Naive thymus-derived CD8-positive, alpha-beta T cell (primary cell): ENCODE data around the gene ASZ1. TPM values are rescaled to one million over a fixed set of nuclear protein-coding genes. Genes with fewer than 3 reads are reported as not detected.
"Not testable (repeated sequence)": the region's sequence is repeated elsewhere in the genome, so short reads cannot be mapped to it uniquely, and the experiment has no call there.

Experiments used
- ATAC-seq, 2 donors: fragments of 150-1000 bp; cut with Tn5 transposase in 1 of 2; sonication (Bioruptor Pico), chemical (Tn5 transposase) in 1 of 2; 1 replicate in 1 of 2; 2 replicates in 1 of 2; pipeline ENCODE4 v1.10.0; 2021; ENCODE audit warnings: mild to moderate bottlenecking in 2 of 2, moderate library complexity in 2 of 2
- POLR2A ChIA-PET: fragments of 350-600 bp; sonication (Branson Sonifier 250); formaldehyde crosslinking; loops from one replicate; lab custom pipeline; 2021; ENCODE audit warnings: antibody characterized with exemption; lab: Charles Lee
- DNase-seq, 10 donors: peaks; one replicate each; pipeline versions ENCODE4 v3.0.0 to v3.0.0-alpha.2; 2020 to 2022
- H3K27ac Mint-ChIP-seq, 10 donors: one replicate each; pipeline ENCODE4 v1.8.0; 2020 to 2022; ENCODE audit warnings: mild to moderate bottlenecking in 10 of 10, mixed read lengths in 10 of 10, moderate library complexity in 4 of 10, inconsistent platforms in 1 of 10
- H3K27me3 Mint-ChIP-seq, 5 donors: one replicate each; pipeline ENCODE4 v1.8.0; 2021 to 2022; ENCODE audit warnings: mixed read lengths in 5 of 5
- H3K36me3 Mint-ChIP-seq, 3 donors: one replicate each; pipeline ENCODE4 v1.8.0; 2020 to 2022; ENCODE audit warnings: mixed read lengths in 3 of 3, mild to moderate bottlenecking in 2 of 3, inconsistent platforms in 1 of 3
- H3K4me1 Mint-ChIP-seq, 4 donors: one replicate each; pipeline ENCODE4 v1.8.0; 2021 to 2022; ENCODE audit warnings: mixed read lengths in 4 of 4
- H3K4me3 Mint-ChIP-seq, 10 donors: one replicate each; pipeline ENCODE4 v1.8.0; 2020 to 2022; ENCODE audit warnings: mild to moderate bottlenecking in 10 of 10, mixed read lengths in 10 of 10, moderate library complexity in 6 of 10, inconsistent platforms in 1 of 10
- H3K9me3 Mint-ChIP-seq, 9 donors: one replicate each; pipeline ENCODE4 v1.8.0; 2020 to 2022; ENCODE audit warnings: mixed read lengths in 9 of 9, mild to moderate bottlenecking in 3 of 9, inconsistent platforms in 1 of 9, moderate library complexity in 1 of 9
- polyA plus RNA-seq, 3 donors: library from polyadenylated mRNA; unstranded; fragments of 300-500 nt; fragmentation: Illumina TruSeq; gene quantifications; one replicate each; pipeline ENCODE4 v1.2.3, GENCODE V29; 2021
- total RNA-seq, 8 experiments: library from RNA in 2 of 8; stranded (reverse) in 2 of 8; gene quantifications; one replicate each; pipeline ENCODE4 v1.2.3 and lab custom pipeline; 2021 to 2026

Gene ASZ1
- total and polyA plus RNA-seq, 5 experiments from 2014 or later, result not detected

GRCh38 chr7:117424090-117424829 lies 3.0 kb downstream of the ASZ1 start:
- ATAC-seq (no peak), DNase-seq (no peak)
- H3K27me3 Mint-ChIP-seq, result peaks cover 0 to 5% (median 0%) of the 10 kb centered on the region in 5 donors
- no peaks in the 10 kb centered on the region for H3K36me3 Mint-ChIP-seq
- no peak overlapping the region for H3K4me3 Mint-ChIP-seq
- H3K27ac Mint-ChIP-seq, result no peak overlapping the region
- POLR2A ChIA-PET, result no interaction called here
- H3K9me3 Mint-ChIP-seq, result peaks cover 0 to 9% (median 1%) of the 10 kb centered on the region in 9 donors
- no peaks in the 10 kb centered on the region for H3K4me1 Mint-ChIP-seq

GRCh38 chr7:117414591-117414990 lies 12.7 kb downstream of the ASZ1 start:
- H3K4me1 Mint-ChIP-seq, result not testable (repeated sequence)

GRCh38 chr7:117412946-117413559 lies 14.2 kb downstream of the ASZ1 start:
- Mint-ChIP-seq H3K27ac (no peak overlapping the region), H3K4me3 (no peak overlapping the region), H3K27me3 (no peaks in the 10 kb centered on the region), H3K36me3 (no peaks in the 10 kb centered on the region), H3K9me3 (peaks cover 0 to 5% (median 0%) of the 10 kb centered on the region in 9 donors), H3K4me1 (no peaks in the 10 kb centered on the region)
- ATAC-seq (no peak), DNase-seq (no peak)
- POLR2A ChIA-PET, result no interaction called here

More at GRCh38 chr7:117414591-117414990, 12.7 kb downstream of the ASZ1 start:
- H3K4me3 Mint-ChIP-seq, H3K27me3 Mint-ChIP-seq, H3K36me3 Mint-ChIP-seq, POLR2A ChIA-PET, ATAC-seq, DNase-seq, H3K27ac Mint-ChIP-seq, H3K9me3 Mint-ChIP-seq: not testable (repeated sequence)

- H3K36me3 Mint-ChIP-seq, result no peaks in the 10 kb centered on the region
- peaks cover 0 to 5% (median 0%) of the 10 kb centered on the region in 9 donors for H3K9me3 Mint-ChIP-seq
- no peak overlapping the region for H3K27ac Mint-ChIP-seq
- no peaks in the 10 kb centered on the region for H3K4me1 Mint-ChIP-seq
- no peaks in the 10 kb centered on the region for H3K27me3 Mint-ChIP-seq
- DNase-seq (no peak), ATAC-seq (no peak)
- no peak overlapping the region for H3K4me3 Mint-ChIP-seq
- POLR2A ChIA-PET, result no interaction called here
Measured at GRCh38 chr7:117412390-117412789, 14.9 kb downstream of the ASZ1 start.

GRCh38 chr7:117411539-117411938 lies 15.8 kb downstream of the ASZ1 start:
- Mint-ChIP-seq H3K36me3 (no peaks in the 10 kb centered on the region), H3K27ac (no peak overlapping the region), H3K4me1 (no peaks in the 10 kb centered on the region), H3K9me3 (peaks cover 0 to 5% (median 0%) of the 10 kb centered on the region in 9 donors), H3K27me3 (no peaks in the 10 kb centered on the region), H3K4me3 (no peak overlapping the region)
- DNase-seq (no peak), ATAC-seq (no peak)
- POLR2A ChIA-PET, result no interaction called here

GRCh38 chr7:117408831-117409230 lies 18.5 kb downstream of the ASZ1 start:
- H3K27ac Mint-ChIP-seq, result no peak overlapping the region
- no peaks in the 10 kb centered on the region for H3K36me3 Mint-ChIP-seq
- H3K27me3 Mint-ChIP-seq, result peaks cover 0 to 3% (median 0%) of the 10 kb centered on the region in 5 donors
- POLR2A ChIA-PET, result no interaction called here
- H3K4me1 Mint-ChIP-seq, result no peaks in the 10 kb centered on the region
- no peak overlapping the region for H3K4me3 Mint-ChIP-seq
- H3K9me3 Mint-ChIP-seq, result peaks cover 0 to 2% (median 0%) of the 10 kb centered on the region in 9 donors
- no peak for ATAC-seq
- no peak for DNase-seq

- no peak for DNase-seq
- H3K27ac Mint-ChIP-seq, result no peak overlapping the region
- POLR2A ChIA-PET, result no interaction called here
- peaks cover 0 to 3% (median 0%) of the 10 kb centered on the region in 5 donors for H3K27me3 Mint-ChIP-seq
- no peak for ATAC-seq
- H3K4me3 Mint-ChIP-seq, result no peak overlapping the region
- no peaks in the 10 kb centered on the region for H3K36me3 Mint-ChIP-seq
- no peaks in the 10 kb centered on the region for H3K4me1 Mint-ChIP-seq
- no peaks in the 10 kb centered on the region for H3K9me3 Mint-ChIP-seq
Measured at GRCh38 chr7:117405519-117405918, 21.8 kb downstream of the ASZ1 start.

GRCh38 chr7:117403737-117404136 lies 23.6 kb downstream of the ASZ1 start:
- no peak overlapping the region for H3K27ac Mint-ChIP-seq
- H3K9me3 Mint-ChIP-seq, result peaks cover 0 to 2% (median 0%) of the 10 kb centered on the region in 9 donors
- POLR2A ChIA-PET, result no interaction called here
- H3K4me1 Mint-ChIP-seq, result no peaks in the 10 kb centered on the region
- DNase-seq (no peak), ATAC-seq (no peak)
- H3K27me3 Mint-ChIP-seq, result peaks cover 0 to 3% (median 0%) of the 10 kb centered on the region in 5 donors
- no peak overlapping the region for H3K4me3 Mint-ChIP-seq
- no peaks in the 10 kb centered on the region for H3K36me3 Mint-ChIP-seq

GRCh38 chr7:117402109-117402508 lies 25.2 kb downstream of the ASZ1 start:
- Mint-ChIP-seq H3K27ac (no peak overlapping the region), H3K4me3 (no peak overlapping the region), H3K36me3 (no peaks in the 10 kb centered on the region), H3K9me3 (peaks cover 0 to 2% (median 0%) of the 10 kb centered on the region in 9 donors), H3K4me1 (no peaks in the 10 kb centered on the region), H3K27me3 (peaks cover 0 to 4% (median 0%) of the 10 kb centered on the region in 5 donors)
- DNase-seq (no peak), ATAC-seq (no peak)
- POLR2A ChIA-PET, result no interaction called here

- POLR2A ChIA-PET, result no interaction called here
- no peak overlapping the region for H3K4me3 Mint-ChIP-seq
- H3K27ac Mint-ChIP-seq, result no peak overlapping the region
Measured at GRCh38 chr7:117401293-117402002, 25.8 kb downstream of the ASZ1 start.

GRCh38 chr7:117399820-117400422 lies 27.4 kb downstream of the ASZ1 start:
- ATAC-seq (no peak), DNase-seq (no peak)
- Mint-ChIP-seq H3K4me1 (no peaks in the 10 kb centered on the region), H3K36me3 (no peaks in the 10 kb centered on the region), H3K4me3 (no peak overlapping the region), H3K27me3 (peaks cover 0 to 3% (median 0%) of the 10 kb centered on the region in 5 donors), H3K9me3 (peaks cover 0 to 3% (median 0%) of the 10 kb centered on the region in 9 donors), H3K27ac (no peak overlapping the region)
- POLR2A ChIA-PET, result no interaction called here

More at GRCh38 chr7:117401293-117402002, 25.8 kb downstream of the ASZ1 start:
- H3K27me3 Mint-ChIP-seq, result peaks cover 0 to 5% (median 0%) of the 10 kb centered on the region in 5 donors
- no peaks in the 10 kb centered on the region for H3K4me1 Mint-ChIP-seq
- ATAC-seq, result no peak
- no peaks in the 10 kb centered on the region for H3K36me3 Mint-ChIP-seq
- no peak for DNase-seq
- peaks cover 0 to 3% (median 0%) of the 10 kb centered on the region in 9 donors for H3K9me3 Mint-ChIP-seq

GRCh38 chr7:117395743-117396142 lies 31.6 kb downstream of the ASZ1 start:
- ATAC-seq, result no peak
- H3K4me3 Mint-ChIP-seq, result no peak overlapping the region
- no peak for DNase-seq
- POLR2A ChIA-PET, result no interaction called here
- peaks cover 0 to 14% (median 7%) of the 10 kb centered on the region in 9 donors for H3K9me3 Mint-ChIP-seq
- no peaks in the 10 kb centered on the region for H3K36me3 Mint-ChIP-seq
- no peak overlapping the region for H3K27ac Mint-ChIP-seq
- H3K27me3 Mint-ChIP-seq, result peaks cover 0 to 3% (median 0%) of the 10 kb centered on the region in 5 donors
- H3K4me1 Mint-ChIP-seq, result no peaks in the 10 kb centered on the region
